CD4-positive, alpha-beta T cell treated with Interferon gamma for 1 hour (primary cell): ENCODE data around the gene DNAAF5.
"Not testable (repeated sequence)": the region's sequence is repeated elsewhere in the genome, so short reads cannot be mapped to it uniquely, and the experiment has no call there.

Experiments used
- DNase-seq: peaks from one replicate; pipeline ENCODE4 v3.0.0-alpha.2; 2020

The DNAAF5 gene

GRCh38 chr7:748446-748845 is 21.9 kb downstream of the DNAAF5 start:
- no peak for DNase-seq

GRCh38 chr7:749140-749551 is 22.6 kb downstream of the DNAAF5 start:
- no peak for DNase-seq

GRCh38 chr7:750111-750905 is 23.8 kb downstream of the DNAAF5 start:
- no peak for DNase-seq

DNA sequence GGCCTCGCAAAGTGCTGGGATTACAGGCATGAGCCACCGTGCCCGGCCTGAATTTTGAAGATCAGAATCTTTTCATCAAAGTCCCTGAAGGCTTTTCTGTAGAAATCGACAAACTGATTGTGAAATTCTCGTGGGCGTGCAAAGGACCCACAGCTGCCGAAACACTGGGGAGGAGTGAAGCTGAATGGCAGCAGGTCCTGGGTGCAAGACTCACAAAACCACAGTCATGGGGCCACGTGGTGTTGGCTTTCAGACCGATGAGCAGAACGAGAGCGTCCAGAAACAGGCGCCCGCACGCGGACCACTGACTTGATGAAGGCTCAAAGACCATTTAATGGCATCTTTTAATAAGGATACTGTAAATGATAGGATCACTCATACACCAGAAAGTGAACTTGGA is 25.3 kb downstream of the DNAAF5 start:
- DNase-seq, result no peak

DNA sequence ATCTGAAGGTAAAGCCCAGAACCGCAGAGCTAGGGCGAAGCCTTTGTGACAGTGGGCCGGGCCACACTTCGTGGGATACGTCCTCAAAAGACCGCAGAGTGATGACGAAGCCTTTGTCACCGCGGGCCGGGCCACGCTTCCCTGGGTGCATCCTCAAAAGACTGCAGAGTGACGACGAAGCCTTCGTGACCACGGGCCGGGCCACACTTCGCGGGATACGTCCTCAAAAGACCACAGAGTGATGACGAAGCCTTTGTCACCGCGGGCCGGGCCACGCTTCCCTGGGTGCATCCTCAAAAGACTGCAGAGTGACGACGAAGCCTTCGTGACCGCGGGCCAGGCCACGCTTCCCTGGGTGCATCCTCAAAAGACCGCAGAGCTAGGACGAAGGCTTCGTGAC is 25.8 kb downstream of the DNAAF5 start:
- not testable (repeated sequence) for DNase-seq

GRCh38 chr7:753190-753589 is 26.7 kb downstream of the DNAAF5 start:
- DNase-seq, result no peak

DNA sequence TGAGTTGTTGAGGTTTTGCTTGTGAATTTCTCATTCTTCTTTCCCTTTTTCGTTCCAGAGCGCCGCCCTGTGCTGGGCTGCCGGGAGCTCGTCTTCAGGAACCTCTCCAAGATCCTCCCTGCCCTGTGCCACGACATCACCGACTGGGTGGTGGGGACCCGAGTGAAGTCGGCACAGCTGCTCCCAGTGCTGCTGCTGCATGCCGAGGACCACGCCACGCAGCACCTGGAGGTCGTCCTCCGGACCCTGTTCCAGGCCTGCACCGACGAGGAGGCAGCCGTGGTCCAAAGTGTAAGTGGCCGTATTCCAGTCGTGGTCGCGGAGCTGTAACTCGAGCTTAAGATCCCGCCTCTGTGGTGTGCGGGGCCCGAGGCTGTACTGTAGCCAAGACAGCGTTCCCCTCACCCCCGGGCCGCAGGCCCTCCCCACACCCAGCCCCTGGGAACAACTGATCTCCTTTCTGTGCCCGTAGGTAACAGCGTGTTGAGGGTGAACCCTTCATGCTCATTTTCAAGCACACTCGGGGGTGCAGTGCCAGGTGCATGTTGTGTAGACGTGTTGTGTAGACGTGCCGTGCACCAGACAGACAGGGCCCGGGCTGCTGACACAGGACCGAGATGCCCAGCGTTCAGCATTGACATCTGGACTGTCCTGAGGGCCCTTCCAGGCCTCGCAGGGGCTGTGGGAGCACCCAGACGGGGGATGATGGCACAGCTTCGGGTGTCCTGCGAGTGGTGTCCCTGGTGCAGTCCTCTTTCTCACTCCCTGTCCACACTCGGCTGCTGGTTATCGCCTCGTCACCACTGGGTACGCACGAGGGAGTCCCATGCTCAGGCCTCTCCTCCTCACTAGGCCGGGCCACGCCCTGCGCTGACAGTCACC is 28.3 kb downstream of the DNAAF5 start:
- no peak for DNase-seq

GRCh38 chr7:755413-755805 is 28.9 kb downstream of the DNAAF5 start:
- DNase-seq, result no peak

- no peak for DNase-seq
These were observed 29.9 kb downstream of the DNAAF5 start for GRCh38 chr7:756231-756927.

GRCh38 chr7:756928-757560 is 30.5 kb downstream of the DNAAF5 start:
- DNase-seq, result no peak

- no peak for DNase-seq
These were observed 31.3 kb downstream of the DNAAF5 start for GRCh38 chr7:757741-758163.

- no peak for DNase-seq
These were observed 33.1 kb downstream of the DNAAF5 start for GRCh38 chr7:759569-759968.

DNA sequence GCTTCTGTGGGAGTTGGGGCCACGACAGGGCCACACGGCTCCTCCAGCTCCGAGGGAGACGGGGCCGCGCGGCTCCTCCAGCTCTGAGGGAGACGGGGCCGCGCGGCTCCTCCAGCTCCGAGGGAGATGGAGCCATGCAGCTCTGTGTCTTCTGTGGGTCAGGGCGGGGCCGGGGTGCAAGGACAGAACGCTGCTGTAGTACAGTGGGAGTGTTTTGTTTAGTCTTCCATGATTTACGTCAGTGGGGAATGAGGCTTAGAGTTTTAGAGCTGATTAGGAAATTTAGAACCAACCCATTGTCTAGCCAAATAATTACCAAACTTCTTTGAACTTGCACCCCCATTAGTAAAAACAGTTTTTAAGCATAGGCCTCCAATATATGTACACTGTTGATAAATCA is 33.5 kb downstream of the DNAAF5 start:
- DNase-seq, result no peak

GRCh38 chr7:761101-761500 is 34.6 kb downstream of the DNAAF5 start:
- no peak for DNase-seq

DNA sequence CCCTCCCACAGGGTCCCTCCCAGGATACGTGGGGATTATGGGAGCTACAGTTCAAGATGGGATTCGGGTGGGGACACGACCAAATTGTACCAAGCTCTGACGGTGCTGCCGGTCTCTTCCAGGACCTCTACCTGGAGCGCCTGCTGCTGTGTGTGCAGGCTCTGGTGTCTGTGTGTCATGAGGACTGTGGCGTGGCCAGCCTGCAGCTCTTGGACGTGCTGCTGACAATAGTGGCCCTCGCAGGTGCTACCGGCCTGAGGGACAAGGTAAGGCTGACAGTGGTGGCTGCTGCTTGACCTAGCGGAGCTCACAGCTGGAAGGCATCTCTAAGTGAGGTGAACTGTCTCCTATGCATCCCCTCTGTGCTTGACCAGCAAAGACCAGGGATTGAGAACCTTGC is 35.1 kb downstream of the DNAAF5 start:
- DNase-seq, result no peak

DNA sequence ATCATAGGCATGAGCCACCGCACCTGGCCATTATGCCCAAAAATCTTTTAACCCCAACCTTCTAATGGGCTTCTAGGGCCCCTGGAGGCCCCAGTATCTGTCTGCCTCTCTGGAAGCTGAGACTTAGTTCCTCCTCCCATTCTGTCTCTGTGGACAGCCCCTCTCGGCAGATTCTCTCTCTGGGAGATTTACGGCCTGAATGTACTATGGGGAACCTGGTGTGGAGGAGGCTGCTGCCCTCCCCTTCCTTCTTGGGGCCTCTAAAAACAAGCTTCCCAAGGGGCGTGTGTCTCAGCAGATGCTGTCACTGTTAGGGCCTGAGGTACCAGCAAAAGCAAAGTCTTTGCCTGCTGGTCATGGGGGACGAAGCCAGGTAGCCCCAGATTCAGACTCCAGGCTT is 36.4 kb downstream of the DNAAF5 start:
- DNase-seq, result no peak

DNA sequence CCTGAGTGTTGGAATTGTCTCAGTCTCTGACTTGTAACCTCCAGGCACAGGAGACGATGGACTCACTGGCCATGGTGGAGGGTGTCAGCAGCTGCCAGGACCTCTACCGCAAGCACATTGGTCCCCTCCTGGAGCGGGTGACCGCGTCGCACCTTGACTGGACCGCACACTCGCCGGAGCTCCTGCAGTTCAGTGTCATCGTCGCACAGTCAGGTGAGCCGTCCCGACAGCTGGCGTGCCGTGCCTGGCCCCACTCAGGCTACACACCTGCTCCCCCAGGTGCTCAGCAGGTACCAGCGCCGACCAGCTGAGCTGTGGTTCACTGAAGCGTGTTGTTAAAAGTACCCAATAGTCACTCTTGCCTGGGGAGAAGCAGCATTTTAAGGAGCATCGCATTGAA is 37.3 kb downstream of the DNAAF5 start:
- DNase-seq, result no peak

- no peak for DNase-seq
These were observed 38.9 kb downstream of the DNAAF5 start for GRCh38 chr7:765383-765782.

- DNase-seq, result no peak
These were observed 41.1 kb downstream of the DNAAF5 start for GRCh38 chr7:767580-767940.

DNA sequence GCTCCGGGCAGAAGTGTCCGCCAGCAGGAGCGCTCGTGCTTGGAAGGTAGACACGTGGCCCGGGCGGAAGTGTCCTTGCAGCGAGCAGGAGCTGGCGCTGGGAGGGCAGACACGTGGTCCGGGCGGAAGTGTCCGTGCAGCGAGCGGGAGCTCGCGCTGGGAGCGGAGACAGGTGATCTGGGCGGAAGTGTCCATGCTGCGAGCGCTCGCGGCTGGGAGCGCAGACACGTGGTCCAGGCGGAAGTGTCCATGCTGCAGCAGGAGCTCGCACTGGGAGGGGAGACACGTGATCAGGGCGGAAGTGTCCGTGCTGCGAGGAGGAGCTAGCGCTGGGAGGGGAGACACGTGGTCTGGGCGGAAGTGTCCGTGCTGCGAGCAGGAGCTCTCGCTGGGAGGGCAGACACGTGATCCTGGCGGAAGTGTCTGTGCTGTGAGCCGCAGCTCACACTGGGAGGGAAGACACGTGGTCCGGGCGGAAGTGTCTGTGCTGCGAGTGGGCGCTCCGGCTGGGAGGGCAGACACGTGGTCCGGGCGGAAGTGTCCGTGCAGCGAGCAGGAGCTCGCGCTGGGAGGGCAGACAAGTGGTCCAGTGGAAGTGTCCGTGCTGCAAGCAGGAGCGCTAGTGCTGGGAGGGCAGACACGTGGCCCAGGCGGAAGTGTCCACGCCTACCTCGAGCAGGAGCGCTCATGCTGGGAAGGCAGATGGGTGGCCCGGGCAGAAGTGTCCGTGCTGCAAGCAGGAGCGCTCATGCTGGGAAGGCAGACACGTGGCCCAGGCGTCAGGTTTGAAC is 41.6 kb downstream of the DNAAF5 start:
- DNase-seq, result no peak

DNA sequence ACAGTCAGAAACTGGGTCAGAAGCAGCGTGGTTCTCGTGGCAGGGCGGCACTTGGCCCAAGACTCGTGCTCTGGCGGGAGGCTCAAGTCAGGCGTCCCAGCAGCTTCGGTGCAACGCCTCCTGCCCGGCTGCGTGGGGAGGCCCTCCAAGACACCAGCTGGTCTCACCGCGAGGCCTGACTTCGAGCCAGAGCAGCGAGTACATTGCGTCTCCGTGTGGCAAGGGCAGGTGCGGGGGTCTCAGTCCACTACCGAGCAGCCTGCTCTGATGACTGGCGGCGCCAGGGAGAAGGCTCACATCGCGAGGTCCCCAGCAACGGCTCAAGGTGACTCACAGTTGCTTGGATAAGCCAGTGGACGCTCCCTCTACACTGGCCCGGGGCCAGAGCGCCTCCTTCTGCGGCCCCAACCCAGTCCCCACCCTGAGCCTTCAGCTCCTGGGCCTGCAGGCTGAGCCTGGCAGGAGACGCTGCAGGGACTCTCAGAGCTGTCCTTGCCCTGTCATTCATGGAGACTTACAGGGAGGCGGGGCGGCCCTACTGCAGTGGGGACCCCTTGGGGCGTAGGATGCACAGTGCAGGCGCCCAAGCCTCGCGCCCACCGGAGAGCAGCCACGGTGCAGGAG is 42.5 kb downstream of the DNAAF5 start:
- no peak for DNase-seq

- no peak for DNase-seq
These were observed 43.8 kb downstream of the DNAAF5 start for GRCh38 chr7:770336-770735.
